Activated CD4-positive, alpha-beta memory T cell treated with anti-CD3 and anti-CD28 coated beads for 36 hours (primary cell): ENCODE results near the gene C1GALT1. TPM values are rescaled to one million over a fixed set of nuclear protein-coding genes. Genes with fewer than 3 reads are reported as not detected.
A peak's percentile ranks its signal among the peaks of the same experiment; 100 is the strongest.

Source experiments
- CTCF ChIA-PET: fragments of 350-600 bp; sonication (Branson Sonifier 250); formaldehyde crosslinking; loops from one replicate; lab custom pipeline; 2021; ENCODE audit warnings: antibody characterized with exemption, inconsistent platforms; lab: Charles Lee
- POLR2A ChIA-PET: fragments of 350-600 bp; sonication (Branson Sonifier 250); formaldehyde crosslinking; loops from one replicate; lab custom pipeline; 2021; ENCODE audit warnings: antibody characterized with exemption; lab: Charles Lee
- DNase-seq: peaks from one replicate; pipeline ENCODE4 v3.0.0-alpha.2; 2020
- H3K27ac Mint-ChIP-seq: one replicate; pipeline ENCODE4 v1.8.0; 2021; ENCODE audit warnings: mixed read lengths
- H3K27me3 Mint-ChIP-seq: one replicate; pipeline ENCODE4 v1.8.0; 2021; ENCODE audit warnings: mixed read lengths
- H3K36me3 Mint-ChIP-seq: one replicate; pipeline ENCODE4 v1.8.0; 2021; ENCODE audit warnings: mixed read lengths
- H3K4me1 Mint-ChIP-seq: one replicate; pipeline ENCODE4 v1.8.0; 2021; ENCODE audit warnings: low read depth, mixed read lengths
- H3K4me3 Mint-ChIP-seq: one replicate; pipeline ENCODE4 v1.8.0; 2021; ENCODE audit warnings: mild to moderate bottlenecking, mixed read lengths
- H3K9me3 Mint-ChIP-seq: one replicate; pipeline ENCODE4 v1.8.0; 2021; ENCODE audit warnings: mixed read lengths
- intact Hi-C: fragments of 100-400 bp; cut with micrococcal nuclease; formaldehyde crosslinking; loops from one replicate; pipeline ENCODE4 v1.15.1; 2023
- total RNA-seq, 2 experiments: library from RNA; stranded (reverse); gene quantifications; one replicate each; pipeline ENCODE4 v1.2.3, GENCODE V29; 2021

The C1GALT1 gene
- total RNA-seq, 2 experiments from 2014 or later = 34.1 to 36.7 TPM

GRCh38 chr7:7246223-7246622 lies 63.9 kb downstream of the C1GALT1 start:
- intact Hi-C loops = no loop called here
- POLR2A ChIA-PET = no interaction called here
- Mint-ChIP-seq H3K27ac (no peak overlapping the region), H3K9me3 (no peaks in the 10 kb centered on the region), H3K4me1 (peaks cover 10% of the 10 kb centered on the region), H3K4me3 (no peak overlapping the region), H3K36me3 (peaks cover 22% of the 10 kb centered on the region), H3K27me3 (no peaks in the 10 kb centered on the region)
- DNase-seq = no peak
- CTCF ChIA-PET = no interaction called here

GRCh38 chr7:7247658-7248057 lies 65.3 kb downstream of the C1GALT1 start:
- POLR2A ChIA-PET = no interaction called here
- peaks cover 21% of the 10 kb centered on the region for H3K36me3 Mint-ChIP-seq

DNA sequence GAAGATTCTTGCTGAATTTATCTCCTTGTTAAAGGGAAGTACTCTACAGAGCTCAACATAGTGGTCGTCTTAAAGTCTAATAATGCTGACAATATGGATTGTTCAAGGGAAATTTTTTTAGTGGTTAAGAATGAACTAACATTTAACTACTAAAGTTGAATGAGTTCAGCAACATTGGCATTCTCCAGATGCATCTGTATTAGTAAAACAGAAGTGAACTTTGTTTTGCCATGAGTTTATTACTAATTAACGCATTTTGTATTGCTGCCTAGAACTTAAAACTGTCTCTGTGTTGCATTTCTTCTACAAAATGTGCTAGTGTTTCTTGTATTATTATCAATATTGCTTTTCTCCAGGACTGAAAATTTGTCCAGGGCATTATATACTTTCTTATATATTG lies 67.5 kb downstream of the C1GALT1 start:
- no peak overlapping the region for H3K4me3 Mint-ChIP-seq
- ChIA-PET CTCF (interaction anchor here (1.3 kb wide), 1 partner anchor 147 kb away, joined by 3 read pairs; no protein-coding TSS in a partner anchor), POLR2A (no interaction called here)
- H3K27ac Mint-ChIP-seq = no peak overlapping the region
- no peaks in the 10 kb centered on the region for H3K9me3 Mint-ChIP-seq
- H3K36me3 Mint-ChIP-seq = peaks cover 9% of the 10 kb centered on the region
- no peaks in the 10 kb centered on the region for H3K27me3 Mint-ChIP-seq
- intact Hi-C loops = no loop called here
- DNase-seq = no peak
- peaks cover 10% of the 10 kb centered on the region for H3K4me1 Mint-ChIP-seq

More at GRCh38 chr7:7247658-7248057, 65.3 kb downstream of the C1GALT1 start:
- no peak overlapping the region for H3K4me3 Mint-ChIP-seq
- no peaks in the 10 kb centered on the region for H3K27me3 Mint-ChIP-seq
- DNase-seq = no peak
- H3K9me3 Mint-ChIP-seq = no peaks in the 10 kb centered on the region
- CTCF ChIA-PET = no interaction called here
- H3K4me1 Mint-ChIP-seq = peaks cover 10% of the 10 kb centered on the region
- intact Hi-C loops = no loop called here
- no peak overlapping the region for H3K27ac Mint-ChIP-seq

GRCh38 chr7:7251742-7252141 lies 69.4 kb downstream of the C1GALT1 start:
- ChIA-PET POLR2A (no interaction called here), CTCF (no interaction called here)
- H3K4me1 Mint-ChIP-seq = peaks cover 6% of the 10 kb centered on the region
- intact Hi-C loops = no loop called here
- no peaks in the 10 kb centered on the region for H3K27me3 Mint-ChIP-seq
- no peak overlapping the region for H3K27ac Mint-ChIP-seq
- H3K36me3 Mint-ChIP-seq = peaks cover 5% of the 10 kb centered on the region
- no peaks in the 10 kb centered on the region for H3K9me3 Mint-ChIP-seq
- DNase-seq = no peak
- no peak overlapping the region for H3K4me3 Mint-ChIP-seq

DNA sequence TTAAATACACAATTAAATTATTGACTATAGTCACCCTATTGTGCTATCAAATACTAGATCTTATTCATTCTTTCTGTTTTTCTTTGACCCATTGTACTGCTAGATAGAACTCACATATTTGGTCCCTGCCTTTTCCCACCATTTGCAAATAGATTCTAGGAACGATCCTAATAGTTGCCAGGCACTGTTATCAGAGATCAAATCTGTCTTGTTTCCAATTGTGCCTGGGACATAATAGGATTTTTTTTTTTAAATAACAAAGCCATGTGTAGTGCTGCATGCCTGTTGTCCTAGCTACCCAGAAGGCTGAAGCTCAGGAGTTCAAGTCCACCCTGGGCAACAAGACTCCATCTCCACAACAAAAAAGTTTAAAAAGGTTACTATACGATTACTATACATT lies 72.0 kb downstream of the C1GALT1 start:
- CTCF ChIA-PET = interaction anchor here (0.6 to 1.2 kb wide), 3 partner anchors 9 to 151 kb away, joined by 3 to 5 read pairs (median 3); no protein-coding TSS in a partner anchor
- H3K4me1 Mint-ChIP-seq = peaks cover 14% of the 10 kb centered on the region
- DNase-seq = no peak
- no peaks in the 10 kb centered on the region for H3K27me3 Mint-ChIP-seq
- peaks cover 7% of the 10 kb centered on the region for H3K36me3 Mint-ChIP-seq
- no peak overlapping the region for H3K4me3 Mint-ChIP-seq
- no peaks in the 10 kb centered on the region for H3K9me3 Mint-ChIP-seq
- intact Hi-C loops = no loop called here
- no peak overlapping the region for H3K27ac Mint-ChIP-seq
- POLR2A ChIA-PET = no interaction called here

- Mint-ChIP-seq H3K4me1 (peaks cover 17% of the 10 kb centered on the region), H3K4me3 (no peak overlapping the region), H3K27me3 (no peaks in the 10 kb centered on the region), H3K36me3 (peaks cover 10% of the 10 kb centered on the region), H3K9me3 (no peaks in the 10 kb centered on the region), H3K27ac (no peak overlapping the region)
- ChIA-PET POLR2A (no interaction called here), CTCF (interaction anchor here (0.7 kb wide), 1 partner anchor 13 kb away, joined by 3 read pairs; no protein-coding TSS in a partner anchor)
- intact Hi-C loops = loop anchor here (5.0 kb wide), 1 partner anchor 153 kb away; no protein-coding TSS in a partner anchor
- DNase-seq = no peak
These were observed 72.6 kb downstream of the C1GALT1 start for GRCh38 chr7:7254908-7255307.

DNA sequence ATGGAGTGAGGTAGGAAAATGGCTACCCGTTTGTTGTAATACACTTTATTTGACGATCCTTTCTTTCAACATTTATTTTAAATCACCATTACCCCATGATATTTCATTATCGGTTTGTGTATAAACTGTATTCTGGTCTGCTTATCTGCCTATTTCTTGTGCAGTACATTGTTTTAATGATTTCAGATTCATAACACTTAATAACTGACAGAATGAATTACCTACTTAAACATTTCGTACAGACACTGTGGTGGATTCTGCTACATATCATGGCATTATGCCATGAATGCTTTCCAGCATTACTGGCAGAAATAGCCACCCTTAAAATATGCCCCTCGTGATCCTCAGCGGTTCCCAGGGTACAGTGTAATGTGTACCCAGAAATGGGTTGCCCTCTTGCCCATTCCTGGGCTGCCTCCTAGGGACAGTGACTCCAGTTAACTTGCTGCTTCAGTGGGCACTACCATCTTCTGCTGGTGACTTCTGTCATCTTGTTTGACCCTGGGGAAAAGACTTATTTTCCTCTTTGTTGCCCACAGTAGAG lies 74.5 kb downstream of the C1GALT1 start:
- H3K4me3 Mint-ChIP-seq = no peak overlapping the region
- intact Hi-C loops = loop anchor here (5.0 kb wide), 1 partner anchor 155 kb away; no protein-coding TSS in a partner anchor
- H3K36me3 Mint-ChIP-seq = peaks cover 11% of the 10 kb centered on the region
- ChIA-PET CTCF (no interaction called here), POLR2A (no interaction called here)
- H3K27ac Mint-ChIP-seq = peak overlapping the region; percentile 51
- DNase-seq = no peak
- H3K27me3 Mint-ChIP-seq = no peaks in the 10 kb centered on the region
- H3K9me3 Mint-ChIP-seq = peaks cover 8% of the 10 kb centered on the region
- H3K4me1 Mint-ChIP-seq = peaks cover 19% of the 10 kb centered on the region

DNA sequence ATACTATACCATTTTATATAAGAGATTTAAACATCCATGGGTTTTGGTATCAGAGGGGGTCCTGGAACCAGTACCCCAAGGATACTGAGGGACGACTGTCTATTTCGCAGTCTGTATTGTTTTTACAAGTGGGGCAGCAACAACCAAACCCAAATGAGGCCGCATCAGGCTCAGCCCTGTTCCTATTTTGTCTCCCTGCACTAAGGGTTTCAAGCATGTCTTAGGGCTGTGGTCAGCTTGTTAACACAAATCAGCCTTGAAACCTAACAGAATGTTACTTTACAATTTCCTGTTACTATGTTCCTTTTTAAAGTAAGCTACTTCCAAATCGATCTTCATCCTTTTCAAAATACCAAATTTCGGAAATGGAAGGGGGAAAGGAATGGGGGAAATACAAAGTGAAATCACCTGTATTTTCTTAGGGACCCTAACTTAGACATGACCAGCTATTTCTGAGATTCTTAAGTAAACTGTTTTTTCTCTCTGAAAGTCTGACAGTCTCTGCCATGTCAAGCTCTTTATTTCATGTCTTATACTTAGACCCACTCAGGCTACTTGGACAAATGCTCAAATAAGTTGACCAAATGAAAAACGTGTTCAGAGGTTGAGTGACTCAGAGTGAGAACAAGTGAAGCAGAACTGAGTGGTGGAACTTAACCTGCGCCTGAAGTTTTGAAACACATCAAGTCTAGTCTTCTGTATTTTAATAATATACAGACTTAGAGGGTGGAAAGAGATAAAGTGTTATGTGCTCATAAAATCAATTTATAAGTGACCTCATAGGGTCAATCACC lies 75.8 kb downstream of the C1GALT1 start:
- peak overlapping the region; percentile 73 for H3K27ac Mint-ChIP-seq
- no peaks in the 10 kb centered on the region for H3K27me3 Mint-ChIP-seq
- POLR2A ChIA-PET = interaction anchor here (0.9 kb wide), 1 partner anchor 75 kb away, joined by 4 read pairs; no protein-coding TSS in a partner anchor
- CTCF ChIA-PET = no interaction called here
- peaks cover 21% of the 10 kb centered on the region for H3K4me1 Mint-ChIP-seq
- no peak for DNase-seq
- intact Hi-C loops = loop anchor here (1.0 to 5.0 kb wide), 3 partner anchors 65 to 156 kb away; partner anchors contain the start of gene C1GALT1
- peaks cover 9% of the 10 kb centered on the region for H3K36me3 Mint-ChIP-seq
- H3K4me3 Mint-ChIP-seq = no peak overlapping the region
- peaks cover 10% of the 10 kb centered on the region for H3K9me3 Mint-ChIP-seq

DNA sequence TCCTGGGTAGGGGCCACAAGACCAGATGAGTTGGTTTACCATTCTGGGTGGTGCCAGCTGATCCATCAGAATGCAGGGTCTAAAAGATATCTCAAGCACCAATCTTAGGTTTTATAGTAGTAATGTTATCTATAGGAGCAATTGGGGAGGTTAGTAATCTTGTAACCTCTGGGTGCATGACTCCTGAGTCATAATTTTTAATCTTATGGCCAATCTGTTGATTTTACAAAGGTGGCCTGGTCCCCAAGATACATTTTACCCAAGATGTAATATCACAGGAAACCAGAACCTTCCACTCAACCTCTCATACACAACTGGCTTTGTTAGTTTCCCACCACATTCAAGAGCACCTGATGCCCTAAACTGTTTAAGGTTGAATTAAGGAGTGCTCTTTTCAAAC lies 79.5 kb downstream of the C1GALT1 start:
- intact Hi-C loops = no loop called here
- Mint-ChIP-seq H3K4me1 (peaks cover 21% of the 10 kb centered on the region), H3K4me3 (no peak overlapping the region), H3K9me3 (peaks cover 10% of the 10 kb centered on the region), H3K27ac (no peak overlapping the region), H3K36me3 (peaks cover 6% of the 10 kb centered on the region), H3K27me3 (no peaks in the 10 kb centered on the region)
- ChIA-PET POLR2A (no interaction called here), CTCF (no interaction called here)
- DNase-seq = no peak

- H3K27ac Mint-ChIP-seq = no peak overlapping the region
These were observed 81.2 kb downstream of the C1GALT1 start for GRCh38 chr7:7263297-7264230.

DNA sequence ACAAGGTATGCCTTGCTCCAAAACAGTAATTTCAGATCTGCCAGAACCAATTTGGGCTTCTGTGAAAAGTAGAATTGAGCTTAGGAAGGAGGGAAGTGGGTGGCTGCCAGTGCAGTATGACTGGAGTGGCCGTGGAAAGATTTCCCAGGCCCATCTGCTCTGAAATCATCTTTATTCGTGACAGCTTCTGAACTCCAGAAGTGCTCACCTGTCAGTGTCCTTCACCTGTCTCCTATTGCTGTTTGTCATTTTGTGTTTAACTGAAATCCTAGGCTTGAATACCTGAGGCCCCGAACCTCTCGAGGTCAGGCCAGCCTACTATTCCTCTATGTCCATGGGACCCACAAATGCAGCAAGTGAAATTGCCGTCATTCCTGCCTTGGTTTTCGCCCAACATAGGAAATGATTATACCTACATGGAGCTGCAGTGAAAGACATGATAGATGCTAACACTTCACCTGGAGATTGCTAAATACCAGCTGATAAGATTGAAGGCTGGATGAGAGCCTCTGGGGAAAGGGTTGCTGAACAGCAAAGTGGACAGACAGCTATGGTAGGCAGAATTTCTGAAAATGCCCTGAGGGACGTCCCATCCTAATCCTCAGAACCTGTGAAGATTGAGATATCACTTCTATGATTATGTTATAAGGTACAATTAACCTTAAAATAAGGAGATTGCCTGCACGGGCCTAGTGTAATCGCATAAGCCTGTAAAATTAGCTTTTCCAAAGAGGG lies 82.1 kb downstream of the C1GALT1 start:
- Mint-ChIP-seq H3K27me3 (no peaks in the 10 kb centered on the region), H3K4me3 (no peak overlapping the region), H3K36me3 (peaks cover 3% of the 10 kb centered on the region), H3K4me1 (peaks cover 5% of the 10 kb centered on the region), H3K9me3 (peaks cover 10% of the 10 kb centered on the region), H3K27ac (no peak overlapping the region)
- ChIA-PET CTCF (no interaction called here), POLR2A (no interaction called here)
- no peak for DNase-seq
- intact Hi-C loops = no loop called here

More at GRCh38 chr7:7263297-7264230, 81.2 kb downstream of the C1GALT1 start:
- H3K36me3 Mint-ChIP-seq = peaks cover 4% of the 10 kb centered on the region
- intact Hi-C loops = no loop called here
- POLR2A ChIA-PET = no interaction called here
- CTCF ChIA-PET = interaction anchor here (1.0 kb wide), 1 partner anchor 10 kb away, joined by 5 read pairs; no protein-coding TSS in a partner anchor
- DNase-seq = no peak
- no peak overlapping the region for H3K4me3 Mint-ChIP-seq
- peaks cover 11% of the 10 kb centered on the region for H3K4me1 Mint-ChIP-seq
- H3K27me3 Mint-ChIP-seq = no peaks in the 10 kb centered on the region
- peaks cover 10% of the 10 kb centered on the region for H3K9me3 Mint-ChIP-seq
